HTR-8/SVneo (cell line): ENCODE measurements around the gene MYO15B.

Experiments used
- DNase-seq: peaks from one replicate; pipeline ENCODE4 v3.0.0; 2011; ENCODE audit warnings: low spot score, mixed read lengths; ENCODE audit not compliant: insufficient read length
- FAIRE-seq: peaks from 2 replicates; lab custom pipeline; 2011; peaks lifted over from hg19 to GRCh38; lab: Jason Lieb, UNC

Gene MYO15B

GRCh38 chr17:75619506-75620431 is 32.2 kb downstream of the MYO15B start:
- DNase-seq: peak; percentile 61
- peak; percentile 89 for FAIRE-seq

- DNase-seq (no peak), FAIRE-seq (no peak)
Observed at GRCh38 chr17:75621489-75621888, 33.9 kb downstream of the MYO15B start.

GRCh38 chr17:75622076-75622475 is 34.5 kb downstream of the MYO15B start:
- no peak for DNase-seq
- no peak for FAIRE-seq

- no peak for DNase-seq
- FAIRE-seq: peak; percentile 65
Observed at GRCh38 chr17:75622771-75623273, 35.2 kb downstream of the MYO15B start.

- FAIRE-seq (no peak), DNase-seq (no peak)
Observed at GRCh38 chr17:75623386-75623785, 35.8 kb downstream of the MYO15B start.

GRCh38 chr17:75624021-75624420 is 36.4 kb downstream of the MYO15B start:
- DNase-seq (no peak), FAIRE-seq (no peak)

- FAIRE-seq (no peak), DNase-seq (no peak)
Observed at GRCh38 chr17:75624714-75625345, 37.2 kb downstream of the MYO15B start.

GRCh38 chr17:75625813-75626486 is 38.4 kb downstream of the MYO15B start:
- peak; percentile 52 for DNase-seq
- no peak for FAIRE-seq

- no peak for FAIRE-seq
- DNase-seq: no peak
Observed at GRCh38 chr17:75626496-75627038, 39.0 kb downstream of the MYO15B start.

- DNase-seq (no peak), FAIRE-seq (no peak)
Observed at GRCh38 chr17:75627094-75627493, 39.5 kb downstream of the MYO15B start.

GRCh38 chr17:75628425-75628824 is 40.8 kb downstream of the MYO15B start:
- FAIRE-seq (no peak), DNase-seq (no peak)

- FAIRE-seq: no peak
- DNase-seq: no peak
Observed at GRCh38 chr17:75629157-75629556, 41.6 kb downstream of the MYO15B start.

GRCh38 chr17:75630071-75630917 is 42.7 kb downstream of the MYO15B start:
- DNase-seq (no peak), FAIRE-seq (no peak)

GRCh38 chr17:75631353-75631752 is 43.8 kb downstream of the MYO15B start:
- DNase-seq (no peak), FAIRE-seq (no peak)

- DNase-seq (no peak), FAIRE-seq (no peak)
Observed at GRCh38 chr17:75632428-75632827, 44.8 kb downstream of the MYO15B start.

GRCh38 chr17:75632863-75633485 is 45.4 kb downstream of the MYO15B start, which contains the start of gene SMIM5:
SMIM5 (plus strand) TSS chr17:75633434; CDS start chr17:75640202, 6,768 bp downstream.
- peak; percentile 96 for DNase-seq
- peak; percentile 74 for FAIRE-seq

- peak; percentile 95 for DNase-seq
- peak; percentile 42 for FAIRE-seq
Observed at GRCh38 chr17:75633486-75634375, 46.1 kb downstream of the MYO15B start.

GRCh38 chr17:75634376-75634740 is 46.8 kb downstream of the MYO15B start:
- FAIRE-seq (no peak), DNase-seq (no peak)
